HepG2 (cell line): Measurements from ENCODE around the gene TMEM74B. TPM values are rescaled to one million over a fixed set of nuclear protein-coding genes. Genes with fewer than 3 reads are reported as not detected.

Source experiments
- BCL6 ChIP-seq: IDR thresholded peaks from 2 replicates; pipeline ENCODE4 v1.6.1; 2016; ENCODE audit warnings: missing genetic modification reagents, missing compliant biosample characterization
- CBX1 ChIP-seq: IDR thresholded peaks from one replicate; pipeline ENCODE4 v1.6.1; 2016; ENCODE audit warnings: antibody characterized with exemption, low read depth
- CEBPB ChIP-seq: IDR thresholded peaks from 2 replicates; pipeline ENCODE4 v1.6.1; 2011; ENCODE audit warnings: low read depth, low read length, improper control_type of control experiment, borderline replicate concordance
- DMAP1 ChIP-seq: IDR thresholded peaks from 2 replicates; pipeline ENCODE4 v1.6.1; 2016
- ETV5 ChIP-seq: IDR thresholded peaks from 2 replicates; pipeline ENCODE4 v1.6.1; 2018; ENCODE audit warnings: missing biosample characterization, missing genetic modification reagents, inconsistent platforms, borderline replicate concordance
- FOXP1 ChIP-seq, 2 experiments: fragments of 450-650 bp in 1 of 2; IDR thresholded peaks; 2 replicates each; pipeline ENCODE4 v1.6.1; 2017 to 2018; ENCODE audit warnings: antibody characterized with exemption in 1 of 2
- GPBP1L1 ChIP-seq: sonication (generic); formaldehyde crosslinking; IDR thresholded peaks from 2 replicates; pipeline ENCODE4 v1.5.0; 2020; ENCODE audit warnings: mild to moderate bottlenecking, missing genetic modification reagents
- HMG20A ChIP-seq: IDR thresholded peaks from 2 replicates; pipeline ENCODE4 v1.6.1; 2016; ENCODE audit warnings: borderline replicate concordance
- HNRNPUL1 ChIP-seq: fragments of 200-400 bp; formaldehyde crosslinking; IDR thresholded peaks from 2 replicates; pipeline ENCODE4 v1.6.1; 2017; ENCODE audit warnings: low read depth, mild to moderate bottlenecking, low read length, moderate library complexity
- IKZF1 ChIP-seq: fragments of 450-650 bp; IDR thresholded peaks from 2 replicates; pipeline ENCODE4 v1.7.1; 2016
- MAFK ChIP-seq, 2 experiments: IDR thresholded peaks in 1 of 2; conservative IDR thresholded peaks in 1 of 2; 2 replicates each; pipeline ENCODE4 v1.6.1; 2011; ENCODE audit warnings: improper control_type of control experiment in 2 of 2, low read length in 2 of 2
- NCOR1 ChIP-seq: fragments of 200-600 bp; sonication (generic); IDR thresholded peaks from 2 replicates; pipeline ENCODE4 v1.7.0; 2017; ENCODE audit warnings: antibody characterized with exemption, low read length, borderline replicate concordance
- TBX2 ChIP-seq: sonication (generic); formaldehyde crosslinking; IDR thresholded peaks from 2 replicates; pipeline ENCODE4 v1.5.0; 2020; ENCODE audit warnings: missing genetic modification reagents, mild to moderate bottlenecking, borderline replicate concordance
- YEATS2 ChIP-seq: sonication (generic); formaldehyde crosslinking; IDR thresholded peaks from 2 replicates; pipeline ENCODE4 v1.4.0; 2020; ENCODE audit warnings: missing genetic modification reagents, borderline replicate concordance
- ZBED4 ChIP-seq: sonication (generic); formaldehyde crosslinking; IDR thresholded peaks from 2 replicates; pipeline ENCODE4 v1.4.0; 2020; ENCODE audit warnings: missing genetic modification reagents, borderline replicate concordance
- ZNF121 ChIP-seq: sonication (generic); formaldehyde crosslinking; IDR thresholded peaks from 2 replicates; pipeline ENCODE4 v1.5.0; 2020; ENCODE audit warnings: mild to moderate bottlenecking, missing genetic modification reagents
- ZNF256 ChIP-seq: sonication (generic); formaldehyde crosslinking; conservative IDR thresholded peaks from 2 replicates; pipeline ENCODE4 v1.4.0; 2020; ENCODE audit warnings: missing genetic modification reagents
- ZNF44 ChIP-seq: sonication (generic); formaldehyde crosslinking; IDR thresholded peaks from 2 replicates; pipeline ENCODE4 v1.5.1; 2020; ENCODE audit warnings: mild to moderate bottlenecking, missing genetic modification reagents
- ZNF724P ChIP-seq: sonication (generic); formaldehyde crosslinking; IDR thresholded peaks from 2 replicates; pipeline ENCODE4 v1.8.0; 2022; ENCODE audit warnings: missing genetic modification reagents, borderline replicate concordance
- ZSCAN30 ChIP-seq: sonication (generic); formaldehyde crosslinking; IDR thresholded peaks from 2 replicates; pipeline ENCODE4 v1.5.0; 2020; ENCODE audit warnings: mild to moderate bottlenecking, missing genetic modification reagents
- polyA plus RNA-seq, 8 experiments: library from polyadenylated mRNA; depleted of rRNA in 3 of 8; stranded (reverse) in 7 of 8; unstranded in 1 of 8; fragments of >200 nt; fragmentation: Illumina TruSeq in 4 of 8; extraction: Trizol in 4 of 8; gene quantifications; 2 replicates each; pipeline versions ENCODE4 v1.2.1 to v1.2.3, GENCODE V29; 2011 to 2016; ENCODE audit warnings: low read depth in 4 of 8, missing spikeins in 1 of 8, mixed read lengths in 1 of 8; ENCODE audit not compliant: insufficient read depth in 1 of 8
- total RNA-seq, 5 experiments: library from RNA; depleted of rRNA; stranded (reverse); fragments of >200 nt; fragmentation: Illumina TruSeq; extraction: Trizol; gene quantifications; 2 replicates each; pipeline ENCODE4 v1.2.3, GENCODE V29; 2016; ENCODE audit warnings: low read depth in 1 of 5
- TF ChIP-seq, protein P1 (sequence below): sonication (generic); formaldehyde crosslinking; IDR thresholded peaks from 2 replicates; pipeline ENCODE4 v1.4.0; 2020; ENCODE audit warnings: missing genetic modification reagents
- TF ChIP-seq, protein P2 (sequence below): fragments of 450-650 bp; IDR thresholded peaks from 2 replicates; pipeline ENCODE4 v1.6.1; 2017; ENCODE audit warnings: mild to moderate bottlenecking

The TMEM74B gene
- total and polyA plus RNA-seq, 2 of the 13 experiments (the other 11 are each of a cell fraction or from before 2014, with no cell fraction given) = 4.7 to 18.4 TPM

GRCh38 chr20:1187605-1188171 is 2.9 kb upstream of the TMEM74B start (continued):
- no peak for TF ChIP-seq ZNF724P (CRISPR knock-in tag)
- 0 out of 2 replicates have a peak, but pooled peaks have one; percentile 27 for TF ChIP-seq TBX2 (CRISPR knock-in tag)
- TF ChIP-seq, protein P1, sequence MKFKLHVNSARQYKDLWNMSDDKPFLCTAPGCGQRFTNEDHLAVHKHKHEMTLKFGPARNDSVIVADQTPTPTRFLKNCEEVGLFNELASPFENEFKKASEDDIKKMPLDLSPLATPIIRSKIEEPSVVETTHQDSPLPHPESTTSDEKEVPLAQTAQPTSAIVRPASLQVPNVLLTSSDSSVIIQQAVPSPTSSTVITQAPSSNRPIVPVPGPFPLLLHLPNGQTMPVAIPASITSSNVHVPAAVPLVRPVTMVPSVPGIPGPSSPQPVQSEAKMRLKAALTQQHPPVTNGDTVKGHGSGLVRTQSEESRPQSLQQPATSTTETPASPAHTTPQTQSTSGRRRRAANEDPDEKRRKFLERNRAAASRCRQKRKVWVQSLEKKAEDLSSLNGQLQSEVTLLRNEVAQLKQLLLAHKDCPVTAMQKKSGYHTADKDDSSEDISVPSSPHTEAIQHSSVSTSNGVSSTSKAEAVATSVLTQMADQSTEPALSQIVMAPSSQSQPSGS (CRISPR knock-in tag) = peak; percentile 64; the same call in 1 of the 2 replicates
- 0 out of 2 replicates have a peak, but pooled peaks have one; percentile 49 for TF ChIP-seq DMAP1 (CRISPR knock-in tag)
- no peak for TF ChIP-seq MAFK (conservative IDR thresholded peaks at IDR 0.05 in 1 of 2, IDR thresholded peaks at IDR 0.05 in 1 of 2; ENCODE audit: low read length in 2 of 2)
- TF ChIP-seq ZNF256 (CRISPR knock-in tag) = no peak
- TF ChIP-seq NCOR1 = peak; percentile 89
- no peak for TF ChIP-seq ZSCAN30 (CRISPR knock-in tag)
- no peak for TF ChIP-seq ZBED4
- no peak for TF ChIP-seq ZNF121 (CRISPR knock-in tag)
- no peak for TF ChIP-seq HNRNPUL1
- TF ChIP-seq CEBPB = peak; percentile 58
- no peak for TF ChIP-seq FOXP1 (IDR thresholded peaks at IDR 0.05)
- TF ChIP-seq FOXP1 (CRISPR knock-in tag; IDR thresholded peaks at IDR 0.05) = peak; percentile 57
- TF ChIP-seq ZNF44 (CRISPR knock-in tag) = no peak
- peak; percentile 66; the same call in 1 of the 2 replicates for TF ChIP-seq HMG20A (CRISPR knock-in tag)
- TF ChIP-seq CBX1 = no peak
- peak; percentile 81 for TF ChIP-seq BCL6 (CRISPR knock-in tag)
- TF ChIP-seq ETV5 (CRISPR knock-in tag) = peak; percentile 31; the same call in 1 of the 2 replicates
- TF ChIP-seq, protein P2, sequence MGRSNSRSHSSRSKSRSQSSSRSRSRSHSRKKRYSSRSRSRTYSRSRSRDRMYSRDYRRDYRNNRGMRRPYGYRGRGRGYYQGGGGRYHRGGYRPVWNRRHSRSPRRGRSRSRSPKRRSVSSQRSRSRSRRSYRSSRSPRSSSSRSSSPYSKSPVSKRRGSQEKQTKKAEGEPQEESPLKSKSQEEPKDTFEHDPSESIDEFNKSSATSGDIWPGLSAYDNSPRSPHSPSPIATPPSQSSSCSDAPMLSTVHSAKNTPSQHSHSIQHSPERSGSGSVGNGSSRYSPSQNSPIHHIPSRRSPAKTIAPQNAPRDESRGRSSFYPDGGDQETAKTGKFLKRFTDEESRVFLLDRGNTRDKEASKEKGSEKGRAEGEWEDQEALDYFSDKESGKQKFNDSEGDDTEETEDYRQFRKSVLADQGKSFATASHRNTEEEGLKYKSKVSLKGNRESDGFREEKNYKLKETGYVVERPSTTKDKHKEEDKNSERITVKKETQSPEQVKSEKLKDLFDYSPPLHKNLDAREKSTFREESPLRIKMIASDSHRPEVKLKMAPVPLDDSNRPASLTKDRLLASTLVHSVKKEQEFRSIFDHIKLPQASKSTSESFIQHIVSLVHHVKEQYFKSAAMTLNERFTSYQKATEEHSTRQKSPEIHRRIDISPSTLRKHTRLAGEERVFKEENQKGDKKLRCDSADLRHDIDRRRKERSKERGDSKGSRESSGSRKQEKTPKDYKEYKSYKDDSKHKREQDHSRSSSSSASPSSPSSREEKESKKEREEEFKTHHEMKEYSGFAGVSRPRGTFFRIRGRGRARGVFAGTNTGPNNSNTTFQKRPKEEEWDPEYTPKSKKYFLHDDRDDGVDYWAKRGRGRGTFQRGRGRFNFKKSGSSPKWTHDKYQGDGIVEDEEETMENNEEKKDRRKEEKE = no peak
- no peak for TF ChIP-seq GPBP1L1
- TF ChIP-seq YEATS2 = peak; percentile 25; the same call in 1 of the 2 replicates
- TF ChIP-seq IKZF1 = no peak
